ENCODE measurements around the gene TPP2.

The TPP2 gene

GRCh38 chr13:102678339-102679107, 81.7 kb downstream of the TPP2 start:
- TF ChIP-seq CTCF (IDR thresholded peaks at IDR 0.05) = no peak

GRCh38 chr13:102679449-102680132, 82.8 kb downstream of the TPP2 start:
- TF ChIP-seq CTCF (IDR thresholded peaks at IDR 0.05) = no peak

GRCh38 chr13:102680133-102680717, 83.4 kb downstream of the TPP2 start:
- no peak for TF ChIP-seq CTCF (IDR thresholded peaks at IDR 0.05)

GRCh38 chr13:102680842-102681740, 84.3 kb downstream of the TPP2 start:
- TF ChIP-seq CTCF (IDR thresholded peaks at IDR 0.05) = no peak

GRCh38 chr13:102682211-102682610, 85.4 kb downstream of the TPP2 start:
- TF ChIP-seq CTCF (IDR thresholded peaks at IDR 0.05) = no peak

- no peak for TF ChIP-seq CTCF (IDR thresholded peaks at IDR 0.05)
These were observed 85.9 kb downstream of the TPP2 start for GRCh38 chr13:102682727-102683126.

- TF ChIP-seq CTCF (IDR thresholded peaks at IDR 0.05) = no peak
These were observed 86.9 kb downstream of the TPP2 start for GRCh38 chr13:102683637-102684036.
